Mesothelial cell of epicardium (in vitro differentiated cells): ENCODE measurements around the gene ZNF835. TPM values are rescaled to one million over a fixed set of nuclear protein-coding genes. Genes with fewer than 3 reads are reported as not detected.

ENCODE experiments used
- DNase-seq, 2 experiments: peaks; one replicate each; pipeline ENCODE4 v3.0.0; 2021; ENCODE audit warnings: low spot score in 2 of 2; ENCODE audit not compliant: unreplicated experiment in 2 of 2
- H3K27ac Mint-ChIP-seq: 2 replicates; pipeline ENCODE4 v1.8.0; 2021; ENCODE audit warnings: mixed read lengths
- H3K27me3 Mint-ChIP-seq: 2 replicates; pipeline ENCODE4 v1.8.0; 2021; ENCODE audit warnings: low read depth, mixed read lengths
- H3K36me3 Mint-ChIP-seq: 2 replicates; pipeline ENCODE4 v1.8.0; 2021; ENCODE audit warnings: mixed read lengths
- H3K4me1 Mint-ChIP-seq: 2 replicates; pipeline ENCODE4 v1.8.0; 2021; ENCODE audit warnings: mixed read lengths
- H3K4me3 Mint-ChIP-seq: 2 replicates; pipeline ENCODE4 v1.8.0; 2021; ENCODE audit warnings: mild to moderate bottlenecking, moderate library complexity, mixed read lengths
- H3K9me3 Mint-ChIP-seq: 2 replicates; pipeline ENCODE4 v1.8.0; 2021; ENCODE audit warnings: mixed read lengths
- total RNA-seq: library from RNA; stranded (reverse); gene quantifications from 3 replicates; pipeline ENCODE4 v1.2.1, GENCODE V29; 2021
- TF ChIP-seq, protein P1 (sequence below): fragments of 200-600 bp; sonication (generic); IDR thresholded peaks from one replicate; pipeline ENCODE4 v1.5.0; 2021; ENCODE audit warnings: antibody characterized with exemption; ENCODE audit not compliant: unreplicated experiment

The ZNF835 gene
- total RNA-seq, 1 donor from 2014 or later, result not detected

DNA sequence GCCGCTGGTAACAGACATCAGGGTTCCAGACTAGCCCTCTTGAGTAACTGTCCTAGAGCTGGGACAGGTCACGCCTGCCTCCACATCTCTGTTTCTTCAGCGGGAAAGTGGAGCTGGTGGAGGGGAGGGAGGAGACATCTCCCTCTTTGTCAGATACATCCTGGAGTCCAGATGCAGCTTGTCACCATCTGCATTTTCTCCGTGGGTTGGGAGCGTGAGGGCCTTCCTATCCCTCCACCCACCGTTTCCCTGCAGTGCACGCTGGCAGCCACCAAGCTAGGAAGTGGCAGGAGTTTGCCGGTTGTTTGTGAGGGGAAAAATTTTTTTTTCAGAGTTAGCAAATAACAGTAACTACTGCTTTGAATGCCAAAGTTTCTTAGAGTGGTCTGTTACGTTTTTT is 48.6 kb downstream of the ZNF835 start:
- Mint-ChIP-seq H3K9me3 (peaks cover 58% of the 10 kb centered on the region), H3K4me3 (no peak overlapping the region), H3K27me3 (no peaks in the 10 kb centered on the region), H3K4me1 (no peaks in the 10 kb centered on the region), H3K36me3 (peaks cover 79% of the 10 kb centered on the region), H3K27ac (no peak overlapping the region)
- TF ChIP-seq, protein P1, sequence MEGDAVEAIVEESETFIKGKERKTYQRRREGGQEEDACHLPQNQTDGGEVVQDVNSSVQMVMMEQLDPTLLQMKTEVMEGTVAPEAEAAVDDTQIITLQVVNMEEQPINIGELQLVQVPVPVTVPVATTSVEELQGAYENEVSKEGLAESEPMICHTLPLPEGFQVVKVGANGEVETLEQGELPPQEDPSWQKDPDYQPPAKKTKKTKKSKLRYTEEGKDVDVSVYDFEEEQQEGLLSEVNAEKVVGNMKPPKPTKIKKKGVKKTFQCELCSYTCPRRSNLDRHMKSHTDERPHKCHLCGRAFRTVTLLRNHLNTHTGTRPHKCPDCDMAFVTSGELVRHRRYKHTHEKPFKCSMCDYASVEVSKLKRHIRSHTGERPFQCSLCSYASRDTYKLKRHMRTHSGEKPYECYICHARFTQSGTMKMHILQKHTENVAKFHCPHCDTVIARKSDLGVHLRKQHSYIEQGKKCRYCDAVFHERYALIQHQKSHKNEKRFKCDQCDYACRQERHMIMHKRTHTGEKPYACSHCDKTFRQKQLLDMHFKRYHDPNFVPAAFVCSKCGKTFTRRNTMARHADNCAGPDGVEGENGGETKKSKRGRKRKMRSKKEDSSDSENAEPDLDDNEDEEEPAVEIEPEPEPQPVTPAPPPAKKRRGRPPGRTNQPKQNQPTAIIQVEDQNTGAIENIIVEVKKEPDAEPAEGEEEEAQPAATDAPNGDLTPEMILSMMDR, result no peak
- DNase-seq, result no peak

DNA sequence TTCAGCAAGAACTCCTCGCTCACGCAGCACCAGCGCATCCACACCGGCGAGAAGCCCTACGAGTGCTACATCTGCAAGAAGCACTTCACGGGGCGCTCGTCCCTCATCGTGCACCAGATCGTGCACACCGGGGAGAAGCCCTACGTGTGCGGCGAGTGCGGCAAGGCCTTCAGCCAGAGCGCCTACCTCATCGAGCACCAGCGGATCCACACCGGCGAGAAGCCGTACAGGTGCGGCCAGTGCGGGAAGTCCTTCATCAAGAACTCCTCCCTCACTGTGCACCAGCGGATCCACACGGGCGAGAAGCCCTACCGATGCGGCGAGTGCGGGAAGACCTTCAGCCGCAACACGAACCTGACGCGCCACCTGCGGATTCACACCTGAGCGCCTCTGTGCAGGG is 49.2 kb downstream of the ZNF835 start:
- Mint-ChIP-seq H3K4me3 (no peak overlapping the region), H3K36me3 (peaks cover 85% of the 10 kb centered on the region), H3K27ac (no peak overlapping the region), H3K27me3 (no peaks in the 10 kb centered on the region), H3K9me3 (peaks cover 58% of the 10 kb centered on the region), H3K4me1 (no peaks in the 10 kb centered on the region)
- TF ChIP-seq, protein P1, result no peak
- no peak for DNase-seq

DNA sequence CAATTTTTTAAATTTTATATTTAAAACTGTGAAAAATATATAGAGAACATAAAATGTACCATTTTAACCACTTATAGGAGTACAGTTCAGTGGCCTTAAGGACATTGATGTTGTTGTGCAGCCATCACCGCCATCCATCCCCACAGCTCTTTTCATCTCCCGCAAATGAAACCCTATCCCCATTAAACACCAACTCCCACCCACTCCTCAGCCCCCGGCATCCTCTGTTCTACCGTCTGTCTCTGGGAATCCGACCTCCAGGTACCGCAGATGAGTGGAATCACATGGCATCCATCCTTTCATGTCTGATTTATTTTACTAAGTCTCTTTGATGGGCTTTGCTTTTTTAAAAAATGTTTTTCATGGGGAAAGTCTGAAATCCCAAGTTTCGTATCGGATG is 52.4 kb downstream of the ZNF835 start:
- peaks cover 94% of the 10 kb centered on the region for H3K36me3 Mint-ChIP-seq
- DNase-seq, result no peak
- TF ChIP-seq, protein P1, result no peak
- H3K27me3 Mint-ChIP-seq, result no peaks in the 10 kb centered on the region
- H3K4me3 Mint-ChIP-seq, result no peak overlapping the region
- H3K9me3 Mint-ChIP-seq, result peaks cover 71% of the 10 kb centered on the region
- no peaks in the 10 kb centered on the region for H3K4me1 Mint-ChIP-seq
- H3K27ac Mint-ChIP-seq, result no peak overlapping the region

DNA sequence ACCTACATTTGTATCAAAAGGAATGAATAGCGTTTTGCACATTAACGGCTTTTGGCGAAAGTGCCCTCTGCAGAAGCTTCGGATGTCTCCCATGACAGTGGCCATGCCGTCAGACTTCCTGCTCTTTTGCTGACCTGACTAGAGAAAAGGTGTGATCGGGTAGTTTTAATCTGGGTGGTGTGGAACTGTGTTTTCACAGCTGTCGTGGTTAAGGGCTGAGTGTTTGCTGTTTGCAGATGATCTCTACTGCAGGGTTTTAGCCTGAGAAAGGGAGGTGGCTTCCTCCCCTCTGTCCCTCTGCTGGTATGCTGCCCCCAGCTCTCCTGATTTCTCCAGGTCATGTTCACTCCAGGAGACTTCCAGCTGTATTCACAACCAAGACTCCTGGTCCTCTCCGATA is 54.0 kb downstream of the ZNF835 start:
- Mint-ChIP-seq H3K4me1 (no peaks in the 10 kb centered on the region), H3K36me3 (peaks cover 94% of the 10 kb centered on the region), H3K9me3 (peaks cover 79% of the 10 kb centered on the region), H3K27ac (no peak overlapping the region), H3K27me3 (no peaks in the 10 kb centered on the region), H3K4me3 (no peak overlapping the region)
- DNase-seq, result no peak
- TF ChIP-seq, protein P1, result no peak

DNA sequence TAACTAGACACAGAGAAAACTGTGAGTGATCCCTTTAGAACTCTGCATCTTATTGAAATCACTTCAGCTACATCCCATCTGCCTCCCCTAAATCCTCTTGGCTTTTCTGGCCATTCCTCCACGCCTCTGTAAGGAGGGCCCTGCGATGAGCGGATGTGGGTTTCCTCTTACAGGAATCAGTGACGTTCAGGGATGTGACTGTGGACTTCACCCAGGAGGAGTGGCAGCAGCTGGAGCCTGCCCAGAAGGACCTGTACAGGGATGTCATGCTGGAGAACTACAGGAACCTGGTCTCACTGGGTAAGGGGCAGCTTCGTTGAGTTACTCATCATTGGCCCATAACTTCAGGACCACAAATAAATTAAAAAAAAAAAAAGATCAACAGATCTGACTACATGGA is 57.9 kb downstream of the ZNF835 start:
- H3K27ac Mint-ChIP-seq, result no peak overlapping the region
- H3K9me3 Mint-ChIP-seq, result peaks cover 91% of the 10 kb centered on the region
- H3K4me1 Mint-ChIP-seq, result no peaks in the 10 kb centered on the region
- no peak for DNase-seq
- peaks cover 95% of the 10 kb centered on the region for H3K36me3 Mint-ChIP-seq
- no peak overlapping the region for H3K4me3 Mint-ChIP-seq
- TF ChIP-seq, protein P1, result no peak
- no peaks in the 10 kb centered on the region for H3K27me3 Mint-ChIP-seq

DNA sequence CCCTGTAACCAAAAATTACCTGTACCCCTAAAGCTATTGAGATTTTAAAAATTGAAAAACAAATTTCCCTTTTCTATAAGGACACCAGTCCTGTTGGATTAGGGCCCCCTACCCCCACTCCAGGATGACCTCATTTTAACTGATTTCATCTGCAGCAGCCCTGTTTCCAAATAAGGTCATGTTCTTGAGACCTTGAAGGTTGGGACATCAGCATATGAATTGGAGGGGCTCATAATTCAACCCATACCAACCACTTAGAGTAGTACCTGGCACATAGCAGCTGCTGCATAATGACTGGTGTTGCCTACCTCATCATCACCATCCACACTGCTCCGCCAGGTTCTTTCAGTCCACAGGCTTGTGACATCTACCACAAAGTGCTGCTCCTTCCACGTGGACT is 58.8 kb downstream of the ZNF835 start:
- TF ChIP-seq, protein P1, result no peak
- Mint-ChIP-seq H3K27me3 (no peaks in the 10 kb centered on the region), H3K4me3 (no peak overlapping the region), H3K4me1 (no peaks in the 10 kb centered on the region), H3K27ac (no peak overlapping the region), H3K9me3 (peaks cover 94% of the 10 kb centered on the region), H3K36me3 (peaks cover 96% of the 10 kb centered on the region)
- no peak for DNase-seq
